Neuronal stem cell (in vitro differentiated cells): ENCODE measurements around the gene WDR46.

Experiments used
- DNase-seq: peaks from one replicate; pipeline ENCODE4 v3.0.0-alpha.2; 2013; ENCODE audit warnings: low spot score
- H2AFZ ChIP-seq: one replicate; pipeline ENCODE4 v1.6.1; 2013; ENCODE audit warnings: mild to moderate bottlenecking, low read length, inconsistent platforms
- H2AK5ac ChIP-seq: 2 replicates; pipeline ENCODE4 v1.6.1; 2013; ENCODE audit warnings: low read depth, mild to moderate bottlenecking, inconsistent platforms, low read length, moderate library complexity, mixed read lengths
- H2BK120ac ChIP-seq: 2 replicates; pipeline ENCODE4 v1.6.1; 2013; ENCODE audit warnings: low read depth, mild to moderate bottlenecking, inconsistent platforms, low read length, moderate library complexity, mixed read lengths
- H2BK12ac ChIP-seq: one replicate; pipeline ENCODE4 v1.6.1; 2013; ENCODE audit warnings: low read length, inconsistent platforms
- H2BK15ac ChIP-seq: 2 replicates; pipeline ENCODE4 v1.6.1; 2013; ENCODE audit warnings: mild to moderate bottlenecking, low read length, inconsistent platforms, mixed read lengths
- H2BK5ac ChIP-seq: one replicate; pipeline ENCODE4 v1.6.1; 2013; ENCODE audit warnings: inconsistent platforms, mild to moderate bottlenecking, low read length, moderate library complexity
- H3K14ac ChIP-seq: one replicate; pipeline ENCODE4 v1.6.1; 2013; ENCODE audit warnings: low read length, inconsistent platforms
- H3K18ac ChIP-seq: 2 replicates; pipeline ENCODE4 v1.6.1; 2013; ENCODE audit warnings: low read length, inconsistent platforms
- H3K23ac ChIP-seq: 2 replicates; pipeline ENCODE4 v1.6.1; 2013; ENCODE audit warnings: low read depth, mild to moderate bottlenecking, mixed read lengths, low read length, inconsistent platforms; ENCODE audit not compliant: poor library complexity
- H3K27ac ChIP-seq: replicated peaks from 3 replicates; pipeline ENCODE4 v1.5.1; 2013; ENCODE audit warnings: low read length, inconsistent platforms
- H3K27me3 ChIP-seq, 3 experiments: 2 replicates each; pipeline ENCODE4 v1.6.1; 2013; ENCODE audit warnings: low read length in 3 of 3, mild to moderate bottlenecking in 2 of 3, inconsistent platforms in 1 of 3, low read depth in 1 of 3, mixed read lengths in 1 of 3, moderate library complexity in 1 of 3; ENCODE audit not compliant: control insufficient read depth in 3 of 3, insufficient read depth in 3 of 3
- H3K36me3 ChIP-seq, 2 donors: replicated peaks in 1 of 2; 2 replicates each; pipeline ENCODE4 v1.6.1; 2013; ENCODE audit warnings: low read length in 2 of 2; ENCODE audit not compliant: control insufficient read depth in 2 of 2, insufficient read depth in 2 of 2
- H3K4ac ChIP-seq: 2 replicates; pipeline ENCODE4 v1.6.1; 2013; ENCODE audit warnings: inconsistent platforms, mild to moderate bottlenecking, low read length, moderate library complexity
- H3K4me1 ChIP-seq, 2 donors: 1 replicate in 1 of 2; 2 replicates in 1 of 2; pipeline ENCODE4 v1.6.1; 2013; ENCODE audit warnings: low read length in 2 of 2, low read depth in 1 of 2; ENCODE audit not compliant: control insufficient read depth in 2 of 2, insufficient read depth in 1 of 2
- H3K4me2 ChIP-seq: one replicate; pipeline ENCODE4 v1.6.1; 2013; ENCODE audit warnings: mild to moderate bottlenecking, low read length, inconsistent platforms; ENCODE audit not compliant: insufficient read depth, poor library complexity, severe bottlenecking
- H3K4me3 ChIP-seq, 2 donors: 2 replicates each; pipeline ENCODE4 v1.5.1; 2013; ENCODE audit warnings: low read length in 2 of 2, mild to moderate bottlenecking in 2 of 2, inconsistent platforms in 1 of 2, moderate library complexity in 1 of 2
- H3K79me1 ChIP-seq: one replicate; pipeline ENCODE4 v1.6.1; 2013; ENCODE audit warnings: low read depth, mild to moderate bottlenecking, inconsistent platforms, low read length, moderate library complexity
- H3K9ac ChIP-seq: one replicate; pipeline ENCODE4 v1.6.1; 2013; ENCODE audit warnings: mild to moderate bottlenecking, low read depth, low read length, inconsistent platforms; ENCODE audit not compliant: poor library complexity
- H3K9me3 ChIP-seq, 2 donors: replicated peaks in 1 of 2; 2 replicates each; pipeline versions ENCODE3 to v1.6.1; 2013; ENCODE audit warnings: low read length in 2 of 2, mild to moderate bottlenecking in 2 of 2, inconsistent platforms in 1 of 2, low read depth in 1 of 2, mixed read lengths in 1 of 2, moderate library complexity in 1 of 2; ENCODE audit not compliant: control insufficient read depth in 2 of 2, insufficient read depth in 1 of 2
- H4K8ac ChIP-seq: one replicate; pipeline ENCODE4 v1.6.1; 2013; ENCODE audit warnings: low read depth, mild to moderate bottlenecking, inconsistent platforms, low read length, moderate library complexity
- H4K91ac ChIP-seq: one replicate; pipeline ENCODE4 v1.6.1; 2013; ENCODE audit warnings: low read length, low read depth, mild to moderate bottlenecking, inconsistent platforms; ENCODE audit not compliant: poor library complexity
- WGBS, 2 donors: extraction: QIAGEN DNeasy Blood & Tissue Kit; methylation state at CpG; one replicate each; pipeline ENCODE4 v1.1.7; 2013; ENCODE audit warnings: missing lambda C conversion rate in 2 of 2, mixed read lengths in 1 of 2; ENCODE audit not compliant: insufficient read length in 2 of 2, insufficient replicate concordance in 1 of 2; ENCODE audit errors: extremely low coverage in 2 of 2; 5-methylcytosine and 5-hydroxymethylcytosine counted together

The WDR46 gene

DNA sequence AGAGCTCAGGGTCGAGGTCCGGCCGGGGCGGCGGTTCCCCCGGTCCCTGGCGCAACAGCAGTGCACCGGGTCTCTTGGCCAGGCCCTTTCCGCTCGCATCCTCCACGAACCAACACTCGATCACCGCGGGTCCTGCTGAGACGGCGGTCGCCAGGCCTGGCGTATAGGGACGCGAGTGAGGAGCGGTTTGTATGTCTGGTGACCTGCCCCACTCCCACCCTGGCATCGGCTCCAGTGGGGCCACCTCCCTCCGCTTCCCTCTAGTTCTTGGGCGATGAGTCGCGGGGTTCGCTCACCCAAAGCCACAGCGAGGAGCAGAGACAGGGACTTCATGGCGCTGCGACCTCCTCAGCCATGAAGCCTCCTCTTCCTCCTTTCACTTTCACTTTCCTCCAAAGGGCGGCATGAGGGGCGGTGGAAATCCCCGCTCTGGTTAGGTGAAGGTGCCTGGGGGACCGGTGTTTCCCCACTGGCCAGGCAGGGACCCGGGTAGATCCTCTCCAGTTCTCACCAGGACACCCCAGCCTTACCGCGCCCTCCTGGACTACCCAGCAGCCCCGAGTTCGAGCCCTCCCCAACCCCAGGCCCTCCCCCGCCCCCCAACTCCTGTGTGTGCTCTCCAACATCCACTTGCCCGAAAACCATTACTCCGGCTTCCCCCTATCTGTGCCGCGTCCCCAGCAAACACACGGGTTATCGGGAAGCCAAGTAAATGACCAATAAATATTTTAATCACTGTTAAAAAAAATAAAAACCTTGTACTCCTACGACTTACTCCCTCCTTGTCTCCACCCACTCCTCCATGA is 24.9 kb upstream of the WDR46 start, which contains the start of gene TAPBP:
Gene TAPBP (minus strand): TSS at position 370 of the 806 bp plus-strand sequence. CDS start 37 bp downstream, at position 333.
- H3K79me1 ChIP-seq = peaks cover 3% of the 10 kb centered on the region
- H3K4me3 ChIP-seq = peak within 1 kb of the TSS; percentile 74 to 79
- H3K36me3 ChIP-seq = peaks cover 7 to 25% of the 10 kb centered on the region in 2 donors
- peak within 1 kb of the TSS; percentile 76 for H2BK15ac ChIP-seq
- peak within 1 kb of the TSS; percentile 85 for H2BK5ac ChIP-seq
- H3K27ac ChIP-seq = peak within 1 kb of the TSS; percentile 12
- peak within 1 kb of the TSS; percentile 83 for H2AFZ ChIP-seq
- H3K27me3 ChIP-seq = peaks cover 0 to 16% (median 0%) of the 10 kb centered on the region in 3 experiments
- H3K9me3 ChIP-seq = no peaks in the 10 kb centered on the region
- no peak within 1 kb of the TSS for H4K91ac ChIP-seq
- H3K9ac ChIP-seq = peak within 1 kb of the TSS; percentile 97
- DNase-seq = no peak
- peaks cover 20 to 28% of the 10 kb centered on the region in 2 donors for H3K4me1 ChIP-seq
- H2BK12ac ChIP-seq = peak within 1 kb of the TSS; percentile 77
- H3K4ac ChIP-seq = peak within 1 kb of the TSS; percentile 4
- no CpG with 5 or more reads among the region's 47 CpGs for WGBS, 2 donors
- peak within 1 kb of the TSS; percentile 95 for H3K23ac ChIP-seq
- H2AK5ac ChIP-seq = peak within 1 kb of the TSS; percentile 82
- H3K18ac ChIP-seq = peak within 1 kb of the TSS; percentile 98
- peak within 1 kb of the TSS; percentile 93 for H4K8ac ChIP-seq
- peak within 1 kb of the TSS; percentile 59 for H3K14ac ChIP-seq
- peak within 1 kb of the TSS; percentile 92 for H3K4me2 ChIP-seq
- peak within 1 kb of the TSS; percentile 56 for H2BK120ac ChIP-seq

DNA sequence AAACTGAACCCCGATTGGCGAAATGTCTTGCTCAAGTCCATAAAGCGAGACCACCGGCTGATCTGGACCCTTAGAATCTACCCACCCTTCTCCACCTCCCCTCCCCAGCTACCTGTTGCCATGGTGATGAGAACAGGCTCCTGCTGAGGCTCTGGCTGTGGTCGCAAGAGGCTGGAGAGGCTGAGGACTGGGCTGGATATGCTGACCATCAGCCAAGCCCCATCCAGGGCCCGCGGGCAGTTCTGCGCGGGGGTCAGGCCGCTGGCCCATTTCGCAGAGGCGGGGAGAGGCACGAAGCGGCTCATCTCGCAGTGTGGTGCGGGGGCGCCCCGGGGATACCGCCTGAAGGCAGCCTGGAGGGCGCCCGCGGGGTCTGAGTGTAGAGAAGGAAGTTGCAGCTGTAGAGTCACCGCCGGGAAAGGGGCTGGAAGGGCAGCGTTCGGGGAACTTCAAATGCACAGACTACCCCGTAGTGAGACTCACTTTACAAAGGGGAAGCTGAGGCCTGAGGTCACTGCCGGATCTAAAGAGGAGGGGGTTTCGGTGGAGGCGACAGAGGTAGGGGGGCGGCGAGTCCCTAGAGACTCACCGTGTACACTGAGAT is 24.2 kb upstream of the WDR46 start:
- Histone ChIP-seq H3K4ac (no peak overlapping the region), H3K9ac (peak overlapping the region; percentile 97), H3K79me1 (peaks cover 3% of the 10 kb centered on the region), H3K23ac (peak overlapping the region; percentile 95), H2AFZ (peak overlapping the region; percentile 83), H4K8ac (no peak overlapping the region), H2BK12ac (no peak overlapping the region), H3K4me3 (peak overlapping the region; percentile 74 to 79), H3K9me3 (no peaks in the 10 kb centered on the region), H3K27ac (peak overlapping the region; percentile 12), H2BK15ac (peak overlapping the region; percentile 76), H3K14ac (peak overlapping the region; percentile 59), H3K4me2 (peak overlapping the region; percentile 92), H3K27me3 (peaks cover 0 to 16% (median 0%) of the 10 kb centered on the region in 3 experiments), H3K4me1 (peaks cover 18 to 24% of the 10 kb centered on the region in 2 donors), H2BK120ac (peak overlapping the region; percentile 56), H2BK5ac (peak overlapping the region; percentile 85), H4K91ac (no peak overlapping the region), H2AK5ac (peak overlapping the region; percentile 82), H3K18ac (peak overlapping the region; percentile 98), H3K36me3 (peaks cover 5 to 18% of the 10 kb centered on the region in 2 donors)
- no CpG with 5 or more reads among the region's 33 CpGs for WGBS, 2 donors
- DNase-seq = no peak

GRCh38 chr6:33312361-33313104 is 23.5 kb upstream of the WDR46 start:
- no CpG with 5 or more reads among the region's 29 CpGs for WGBS, 2 donors
- Histone ChIP-seq H2BK12ac (no peak overlapping the region), H2AFZ (peak overlapping the region; percentile 83), H3K23ac (peak overlapping the region; percentile 2), H3K4ac (no peak overlapping the region), H3K36me3 (peaks cover 5 to 17% of the 10 kb centered on the region in 2 donors), H3K4me3 (peak overlapping the region; percentile 74 to 79), H3K14ac (no peak overlapping the region), H3K9me3 (no peaks in the 10 kb centered on the region), H3K18ac (peak overlapping the region; percentile 44), H3K27me3 (peaks cover 0 to 16% (median 0%) of the 10 kb centered on the region in 3 experiments), H4K8ac (no peak overlapping the region), H3K4me1 (peaks cover 18 to 22% of the 10 kb centered on the region in 2 donors), H2BK120ac (no peak overlapping the region), H4K91ac (no peak overlapping the region), H3K4me2 (peak overlapping the region; percentile 92), H3K9ac (peak overlapping the region; percentile 56), H2BK5ac (no peak overlapping the region), H3K79me1 (peaks cover 3% of the 10 kb centered on the region), H3K27ac (no peak overlapping the region), H2AK5ac (peak overlapping the region; percentile 2), H2BK15ac (no peak overlapping the region)
- DNase-seq = no peak
